GM18505 (cell line): Measurements from ENCODE around the gene STPG2.
"Not testable (repeated sequence)": the region's sequence is repeated elsewhere in the genome, so short reads cannot be mapped to it uniquely, and the experiment has no call there.

Source experiments
- ATAC-seq: cut with Tn5 transposase; IDR thresholded peaks from one replicate; pipeline ENCODE4 v1.9.1; 2021; ENCODE audit not compliant: unreplicated experiment
- POLR2A ChIP-seq: IDR thresholded peaks from 4 replicates; pipeline ENCODE4 v1.6.1; 2011; ENCODE audit warnings: borderline replicate concordance; ENCODE audit not compliant: insufficient read depth, insufficient read length; ENCODE audit errors: extremely low read depth

The STPG2 gene

GRCh38 chr4:97560009-97560408, 583.3 kb downstream of the STPG2 start:
- no peak for ATAC-seq
- TF ChIP-seq POLR2A: no peak

DNA sequence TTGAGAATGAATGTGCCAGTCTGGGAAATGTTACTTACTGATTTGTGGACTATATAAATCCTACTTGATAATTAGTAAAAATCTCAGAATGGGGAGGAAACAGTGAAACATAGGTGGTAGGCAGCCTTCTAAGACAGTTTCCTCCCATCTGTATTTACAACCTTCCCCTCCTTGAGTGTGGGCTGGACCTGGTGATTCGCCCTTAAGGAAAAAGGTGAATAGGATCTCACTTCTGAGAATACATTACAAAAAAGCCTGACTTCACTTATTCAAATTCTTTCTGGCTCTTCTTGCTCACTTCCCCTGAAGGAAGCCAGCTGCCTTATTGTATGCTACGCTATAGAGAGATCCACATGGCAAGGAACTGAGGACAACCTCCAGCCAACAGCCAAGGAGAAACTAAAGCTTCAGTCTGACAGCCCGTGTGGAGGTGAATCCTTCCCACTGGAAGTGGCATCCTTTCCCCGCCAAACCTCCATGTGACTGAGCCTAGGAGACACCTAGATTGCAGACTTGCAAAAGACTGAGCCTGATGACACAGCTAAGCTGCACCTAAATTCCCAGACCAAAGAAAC, 585.0 kb downstream of the STPG2 start:
- ATAC-seq: no peak
- no peak for TF ChIP-seq POLR2A

- ATAC-seq: not testable (repeated sequence)
These were observed 592.6 kb downstream of the STPG2 start for GRCh38 chr4:97550637-97551036.

DNA sequence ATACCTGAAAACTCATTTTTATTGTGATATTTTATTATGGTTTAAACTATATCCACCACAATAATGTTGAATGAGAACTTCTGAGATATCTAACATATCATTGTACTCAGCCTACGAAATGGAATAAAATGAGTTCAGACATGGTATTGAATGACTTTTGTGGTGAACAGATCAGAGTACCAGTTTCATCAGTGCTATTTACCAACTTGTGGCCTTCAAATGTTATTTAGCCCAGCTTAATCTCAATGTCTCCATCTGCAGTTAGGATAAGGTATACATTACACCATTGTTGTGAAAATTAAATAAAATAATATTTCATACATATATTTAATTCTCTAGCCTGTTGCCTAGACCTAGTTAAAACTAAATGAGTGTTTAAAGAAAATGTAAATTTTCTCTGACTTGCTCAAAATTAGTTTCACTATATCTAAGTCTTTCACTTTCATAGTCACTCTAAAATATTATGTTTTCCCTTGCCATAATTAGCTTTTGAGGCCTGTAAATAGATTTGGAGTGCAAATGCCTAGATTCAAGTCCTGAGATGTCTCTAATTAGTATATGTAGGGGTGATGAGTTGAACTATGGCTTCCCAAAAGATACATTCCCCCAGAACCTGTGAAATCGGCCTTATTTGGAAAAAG, 594.2 kb downstream of the STPG2 start:
- no peak for ATAC-seq

GRCh38 chr4:97548186-97548585, 595.1 kb downstream of the STPG2 start:
- TF ChIP-seq POLR2A: no peak
- ATAC-seq: no peak

More for the DNA sequence above, 594.2 kb downstream of the STPG2 start:
- no peak for TF ChIP-seq POLR2A

DNA sequence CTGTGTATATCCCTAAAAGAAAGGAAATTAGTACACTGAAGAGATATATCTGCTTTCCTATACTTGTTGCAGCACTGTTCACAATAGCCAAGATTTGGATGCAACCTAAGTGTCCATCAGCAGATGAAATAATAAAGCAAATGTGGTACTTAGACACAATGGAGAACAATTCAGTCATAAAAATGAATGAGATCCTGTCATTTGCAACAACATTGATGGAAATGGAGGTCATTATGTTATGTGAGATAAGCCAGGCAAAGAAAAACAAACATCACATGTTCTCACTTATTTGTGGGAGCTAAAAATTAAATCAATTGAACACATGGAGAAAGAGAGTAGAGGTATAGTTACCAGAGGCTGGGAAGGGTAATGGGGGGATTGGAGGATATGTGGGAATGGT, 611.9 kb downstream of the STPG2 start:
- no peak for ATAC-seq
- no peak for TF ChIP-seq POLR2A

GRCh38 chr4:97530676-97531075, 612.6 kb downstream of the STPG2 start:
- TF ChIP-seq POLR2A: no peak
- ATAC-seq: no peak

- no peak for ATAC-seq
- no peak for TF ChIP-seq POLR2A
These were observed 618.0 kb downstream of the STPG2 start for GRCh38 chr4:97525236-97525635.

- TF ChIP-seq POLR2A: no peak
- ATAC-seq: no peak
These were observed 625.3 kb downstream of the STPG2 start for GRCh38 chr4:97517939-97518338.

DNA sequence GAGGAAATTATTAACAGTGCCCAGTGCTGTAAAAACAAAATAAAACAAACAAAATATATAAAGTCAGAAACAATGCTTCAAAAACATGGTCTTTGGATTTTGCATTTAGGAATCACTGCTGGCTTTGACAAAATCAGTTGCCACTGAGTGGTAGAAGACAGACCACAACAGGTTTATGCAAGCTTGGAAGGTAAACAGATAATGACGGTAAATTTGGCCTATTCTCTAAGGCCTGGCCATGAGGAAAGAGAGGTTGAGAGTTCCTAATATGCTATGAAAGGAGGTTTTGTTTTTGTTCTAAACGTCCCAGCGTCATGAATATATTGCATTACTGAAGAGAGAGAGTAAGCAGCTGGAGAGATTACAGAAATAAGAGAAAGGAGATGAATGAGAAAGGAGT, 629.4 kb downstream of the STPG2 start:
- TF ChIP-seq POLR2A: no peak
- no peak for ATAC-seq
